Activated T-cell treated with anti-CD3 and anti-CD28 coated beads for 1 hour (primary cell): ENCODE measurements around the gene MMS22L.

Experiments used
- DNase-seq: peaks from one replicate; pipeline ENCODE4 v3.0.0-alpha.2; 2020; ENCODE audit warnings: low read depth

The MMS22L gene

GRCh38 chr6:97282726-97283617 lies at the start of gene MMS22L:
TSS of gene MMS22L (minus strand) at chr6:97283216. CDS start at chr6:97282477, 739 bp downstream.
- peak; percentile 85 for DNase-seq

GRCh38 chr6:97322811-97323210 lies 39.8 kb upstream of the MMS22L start:
- DNase-seq: no peak

- no peak for DNase-seq
Observed at GRCh38 chr6:97322226-97322625, 39.2 kb upstream of the MMS22L start.

GRCh38 chr6:97316978-97317377 lies 34.0 kb upstream of the MMS22L start:
- DNase-seq: no peak

GRCh38 chr6:97312241-97312640 lies 29.2 kb upstream of the MMS22L start:
- no peak for DNase-seq

GRCh38 chr6:97306544-97307320 lies 23.7 kb upstream of the MMS22L start:
- DNase-seq: no peak

- no peak for DNase-seq
Observed at GRCh38 chr6:97305414-97306066, 22.5 kb upstream of the MMS22L start.

- DNase-seq: no peak
Observed at GRCh38 chr6:97304701-97305100, 21.7 kb upstream of the MMS22L start.

- no peak for DNase-seq
Observed at GRCh38 chr6:97294451-97294850, 11.4 kb upstream of the MMS22L start.

GRCh38 chr6:97293198-97293696 lies 10.2 kb upstream of the MMS22L start:
- no peak for DNase-seq

GRCh38 chr6:97292671-97293070 lies 9.7 kb upstream of the MMS22L start:
- DNase-seq: no peak

- no peak for DNase-seq
Observed at GRCh38 chr6:97291896-97292295, 8.9 kb upstream of the MMS22L start.

GRCh38 chr6:97289332-97289731 lies 6.3 kb upstream of the MMS22L start:
- DNase-seq: no peak

- no peak for DNase-seq
Observed at GRCh38 chr6:97288188-97288587, 5.2 kb upstream of the MMS22L start.

- no peak for DNase-seq
Observed at GRCh38 chr6:97282238-97282725, 734 bp downstream of the MMS22L start.

GRCh38 chr6:97280766-97281165 lies 2.2 kb downstream of the MMS22L start:
- DNase-seq: no peak

- no peak for DNase-seq
Observed at GRCh38 chr6:97275804-97276203, 7.2 kb downstream of the MMS22L start.

GRCh38 chr6:97269821-97270220 lies 13.2 kb downstream of the MMS22L start:
- no peak for DNase-seq

- no peak for DNase-seq
Observed at GRCh38 chr6:97262676-97263075, 20.3 kb downstream of the MMS22L start.

GRCh38 chr6:97246842-97247241 lies 36.2 kb downstream of the MMS22L start:
- DNase-seq: no peak

GRCh38 chr6:97240222-97240621 lies 42.8 kb downstream of the MMS22L start:
- DNase-seq: no peak

- DNase-seq: no peak
Observed at GRCh38 chr6:97231911-97232310, 51.1 kb downstream of the MMS22L start.
